AG10803 (cell line): Measurements from ENCODE around the gene MROH7.

Source experiments
- DNase-seq: peaks from one replicate; pipeline ENCODE4 v3.0.0; 2010; ENCODE audit warnings: low read depth
- H3K4me3 ChIP-seq: 2 replicates; pipeline ENCODE4 v1.5.1; 2011; ENCODE audit warnings: mild to moderate bottlenecking, low read length, control low read depth
- TF ChIP-seq, protein P1 (sequence below): conservative IDR thresholded peaks from 2 replicates; pipeline ENCODE4 v1.5.1; 2011; ENCODE audit warnings: mild to moderate bottlenecking, low read length, control low read depth, inconsistent platforms

The MROH7 gene

DNA sequence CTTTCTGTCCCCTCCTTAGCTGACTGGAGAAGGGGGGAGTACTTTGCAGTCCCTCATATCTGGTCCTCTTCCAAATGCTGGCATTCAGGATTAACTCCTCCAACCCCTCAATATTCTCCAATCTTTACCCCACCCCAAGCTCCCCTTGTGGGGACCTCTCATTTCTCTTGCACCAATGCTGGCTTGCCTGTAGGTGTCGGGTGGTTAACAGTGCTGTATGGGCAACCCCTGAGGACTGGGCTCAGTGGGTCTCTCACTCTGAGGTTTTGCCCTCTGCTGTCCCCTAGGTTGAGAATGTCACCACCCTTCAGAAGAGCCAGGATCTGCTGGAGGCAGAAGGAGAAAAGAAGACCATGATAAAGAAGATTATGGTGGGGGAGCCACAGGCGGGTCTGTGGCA is 27.0 kb downstream of the MROH7 start:
- DNase-seq: no peak
- TF ChIP-seq, protein P1, sequence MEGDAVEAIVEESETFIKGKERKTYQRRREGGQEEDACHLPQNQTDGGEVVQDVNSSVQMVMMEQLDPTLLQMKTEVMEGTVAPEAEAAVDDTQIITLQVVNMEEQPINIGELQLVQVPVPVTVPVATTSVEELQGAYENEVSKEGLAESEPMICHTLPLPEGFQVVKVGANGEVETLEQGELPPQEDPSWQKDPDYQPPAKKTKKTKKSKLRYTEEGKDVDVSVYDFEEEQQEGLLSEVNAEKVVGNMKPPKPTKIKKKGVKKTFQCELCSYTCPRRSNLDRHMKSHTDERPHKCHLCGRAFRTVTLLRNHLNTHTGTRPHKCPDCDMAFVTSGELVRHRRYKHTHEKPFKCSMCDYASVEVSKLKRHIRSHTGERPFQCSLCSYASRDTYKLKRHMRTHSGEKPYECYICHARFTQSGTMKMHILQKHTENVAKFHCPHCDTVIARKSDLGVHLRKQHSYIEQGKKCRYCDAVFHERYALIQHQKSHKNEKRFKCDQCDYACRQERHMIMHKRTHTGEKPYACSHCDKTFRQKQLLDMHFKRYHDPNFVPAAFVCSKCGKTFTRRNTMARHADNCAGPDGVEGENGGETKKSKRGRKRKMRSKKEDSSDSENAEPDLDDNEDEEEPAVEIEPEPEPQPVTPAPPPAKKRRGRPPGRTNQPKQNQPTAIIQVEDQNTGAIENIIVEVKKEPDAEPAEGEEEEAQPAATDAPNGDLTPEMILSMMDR: no peak

DNA sequence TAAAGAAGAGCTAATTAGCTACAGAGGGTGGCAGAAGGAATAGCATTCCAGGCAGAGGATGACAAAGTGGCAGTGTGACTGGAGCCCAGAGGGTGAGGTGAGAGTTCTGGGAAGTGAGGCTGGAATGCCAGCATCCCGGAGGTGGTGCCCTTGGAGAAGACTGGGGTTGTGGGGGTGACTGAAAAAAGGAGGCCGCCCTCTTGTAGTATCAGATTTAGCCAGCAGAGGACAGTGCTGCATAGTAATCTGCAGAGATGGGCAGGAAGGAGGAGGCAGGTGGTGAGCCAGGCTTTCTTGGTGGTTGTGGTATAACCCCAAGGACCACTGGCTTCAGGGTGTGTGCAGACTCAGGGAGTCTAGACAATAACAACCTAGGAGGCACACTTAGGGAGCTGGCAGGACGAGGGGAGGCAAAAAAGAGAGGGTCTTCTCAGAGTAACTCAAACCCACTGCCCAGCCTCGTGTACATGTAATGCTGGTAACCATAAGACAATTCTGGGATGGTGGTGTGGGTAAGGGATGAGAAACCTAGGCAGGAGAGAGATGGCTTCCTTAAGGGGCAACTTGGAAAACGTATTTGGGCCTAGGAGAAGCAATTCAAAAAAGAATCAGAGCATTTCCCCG is 30.5 kb downstream of the MROH7 start:
- peak; percentile 45 for DNase-seq
- TF ChIP-seq, protein P1: peak; percentile 84
- H3K4me3 ChIP-seq: no peak overlapping the region

More for the DNA sequence above, 27.0 kb downstream of the MROH7 start:
- no peak overlapping the region for H3K4me3 ChIP-seq

DNA sequence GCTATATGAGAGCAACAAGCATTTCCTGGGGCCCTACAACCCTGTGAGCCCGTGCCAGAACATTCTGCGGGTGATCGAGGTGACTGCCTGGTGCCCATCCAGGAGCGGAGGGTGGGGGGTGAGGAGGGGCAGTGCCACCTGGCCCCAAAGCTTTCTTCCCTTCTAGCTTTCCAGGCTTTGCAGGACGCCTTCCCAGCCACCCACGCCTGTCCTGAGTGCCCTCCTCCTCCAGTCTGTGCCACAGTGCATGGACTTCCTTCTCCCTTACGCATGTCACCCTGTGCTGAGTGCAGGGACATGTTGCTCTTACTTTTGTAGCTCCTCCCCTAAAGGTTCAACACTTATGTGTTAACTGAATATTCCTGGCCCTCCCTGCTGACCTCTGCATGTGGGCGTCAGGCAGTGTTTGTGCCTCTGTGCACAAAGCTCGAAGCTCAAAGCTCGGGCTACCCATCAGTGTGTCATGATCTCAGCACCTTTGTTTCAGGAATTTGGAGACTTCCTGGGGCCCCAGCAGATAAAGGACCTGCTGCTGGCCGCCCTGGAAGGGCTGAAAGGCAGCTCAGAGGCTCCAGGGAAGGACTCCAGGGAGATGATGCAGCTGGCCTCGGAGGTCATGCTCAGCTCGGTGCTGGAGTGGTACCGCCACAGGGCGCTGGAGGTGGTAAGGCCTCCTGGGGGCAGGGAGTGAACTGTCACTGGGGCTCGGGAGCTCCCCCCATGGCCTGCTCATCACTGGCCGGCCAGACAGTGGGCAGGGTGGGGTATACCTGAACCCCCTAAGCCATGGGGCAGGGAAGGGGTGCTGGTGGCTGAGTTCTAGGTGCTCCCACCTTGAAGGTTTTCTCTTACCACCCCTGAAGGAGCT is 37.4 kb downstream of the MROH7 start:
- no peak overlapping the region for H3K4me3 ChIP-seq
- DNase-seq: no peak
- TF ChIP-seq, protein P1: no peak

DNA sequence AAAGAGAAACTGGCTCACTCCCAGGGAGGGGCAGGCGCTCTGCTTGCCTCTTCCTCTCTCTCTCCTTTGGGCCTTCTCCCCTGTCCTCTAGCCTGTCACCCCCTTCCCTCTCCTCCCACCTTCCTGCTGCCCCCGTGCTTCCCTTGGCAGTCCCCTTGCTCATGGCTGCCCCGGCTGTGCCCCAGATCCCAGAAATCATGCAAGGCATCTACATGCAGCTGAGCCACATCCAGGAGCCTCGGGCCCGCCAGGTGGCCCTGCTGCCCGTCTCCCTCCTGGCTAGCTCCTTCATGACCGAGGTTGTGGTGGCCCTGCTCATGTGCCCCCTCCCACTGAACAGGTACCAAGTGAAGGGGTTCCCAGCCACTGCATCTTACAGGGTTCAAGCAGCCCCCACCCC is 38.1 kb downstream of the MROH7 start:
- DNase-seq: no peak
- TF ChIP-seq, protein P1: no peak
- no peak overlapping the region for H3K4me3 ChIP-seq

DNA sequence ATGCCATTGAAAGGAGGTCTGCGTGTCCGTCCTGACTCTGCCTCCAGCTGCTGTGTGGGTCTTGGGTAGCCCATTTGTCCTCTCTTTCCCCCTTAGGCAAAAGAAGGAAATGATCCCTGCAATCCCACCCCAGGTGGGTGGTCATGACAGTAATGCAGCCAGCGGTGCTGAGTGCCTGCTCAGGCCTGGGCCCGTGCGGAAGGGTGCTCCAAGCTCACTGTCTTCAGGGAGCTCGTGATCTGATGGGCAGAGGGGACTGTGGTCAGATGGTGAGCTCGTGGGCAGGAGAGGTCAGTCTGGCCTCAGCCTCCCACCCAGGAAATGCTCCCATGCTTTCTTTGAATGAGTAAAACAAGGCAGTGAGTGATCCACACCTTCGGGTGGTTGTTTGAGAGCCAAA is 38.8 kb downstream of the MROH7 start:
- TF ChIP-seq, protein P1: no peak
- no peak overlapping the region for H3K4me3 ChIP-seq
- no peak for DNase-seq

DNA sequence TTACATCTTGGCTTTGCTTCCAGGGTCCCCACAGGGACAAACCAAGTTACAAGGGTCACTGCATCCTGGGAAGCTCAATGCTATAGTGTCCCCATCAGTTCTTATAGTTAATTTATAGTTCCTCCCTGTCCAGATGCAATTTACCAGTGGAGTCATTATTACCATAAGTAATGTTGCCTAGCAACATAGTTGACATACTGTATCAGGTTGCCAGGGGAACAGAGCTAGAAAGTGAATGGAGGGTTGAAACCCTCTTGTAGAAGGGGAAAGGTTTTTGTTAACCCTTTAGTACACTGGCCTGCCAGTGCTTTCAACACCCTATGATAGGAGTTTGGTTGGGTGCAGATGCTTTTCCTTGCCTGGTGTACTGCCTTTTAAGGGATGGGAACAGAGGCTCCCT is 39.8 kb downstream of the MROH7 start:
- peak; percentile 5 for DNase-seq

More for the DNA sequence above, 39.8 kb downstream of the MROH7 start:
- TF ChIP-seq, protein P1: no peak
- no peak overlapping the region for H3K4me3 ChIP-seq
